MCF 10A (cell line): ENCODE results near the gene RETREG1. TPM values are rescaled to one million over a fixed set of nuclear protein-coding genes. Genes with fewer than 3 reads are reported as not detected.

Experiments
- BruUV-seq: library from RNA; stranded (reverse); fragments of 400-500 nt; replicated peaks from 2 replicates; lab custom pipeline; 2021; lab: Mats Ljungman, UMichigan
- CTCF ChIA-PET: fragments of 300-600 bp; sonication (Branson Sonifier 250); formaldehyde crosslinking; extraction: SDS; loops from one replicate; lab custom pipeline; 2021; ENCODE audit warnings: antibody characterized with exemption, inconsistent platforms; lab: Yijun Ruan, JAX
- POLR2A ChIA-PET: fragments of 300-600, 350-650 bp; sonication (Branson Sonifier 250); formaldehyde crosslinking; extraction: SDS; loops from one replicate; lab custom pipeline; 2020; ENCODE audit warnings: antibody characterized with exemption, inconsistent platforms; lab: Yijun Ruan, JAX
- DNase-seq: peaks from one replicate; pipeline ENCODE4 v3.0.0-alpha.2; 2018; ENCODE audit not compliant: unreplicated experiment
- H3K27ac Mint-ChIP-seq: one replicate; pipeline ENCODE4 v1.8.0; 2022; ENCODE audit warnings: mild to moderate bottlenecking, low read depth, mixed read lengths; ENCODE audit not compliant: unreplicated experiment
- H3K27me3 Mint-ChIP-seq: one replicate; pipeline ENCODE4 v1.8.0; 2022; ENCODE audit warnings: mixed read lengths; ENCODE audit not compliant: insufficient read depth, unreplicated experiment
- H3K36me3 Mint-ChIP-seq: one replicate; pipeline ENCODE4 v1.8.0; 2022; ENCODE audit warnings: mild to moderate bottlenecking, moderate library complexity, mixed read lengths; ENCODE audit not compliant: insufficient read depth, unreplicated experiment
- H3K4me1 Mint-ChIP-seq: one replicate; pipeline ENCODE4 v1.8.0; 2022; ENCODE audit warnings: mixed read lengths; ENCODE audit not compliant: insufficient read depth, unreplicated experiment
- H3K4me3 Mint-ChIP-seq: one replicate; pipeline ENCODE4 v1.8.0; 2022; ENCODE audit warnings: mild to moderate bottlenecking, moderate library complexity, mixed read lengths; ENCODE audit not compliant: unreplicated experiment
- H3K9me3 Mint-ChIP-seq: one replicate; pipeline ENCODE4 v1.8.0; 2022; ENCODE audit warnings: mixed read lengths; ENCODE audit not compliant: unreplicated experiment
- intact Hi-C: fragments of 100-400 bp; cut with micrococcal nuclease; formaldehyde crosslinking; loops from 2 replicates; pipeline ENCODE4 v1.14.1; 2022
- total RNA-seq: library from RNA; stranded (reverse); gene quantifications from 2 replicates; pipeline ENCODE4 v1.2.3, GENCODE V29; 2022
- TF ChIP-seq, protein P1 (sequence below): fragments of 200-600 bp; IDR thresholded peaks from one replicate; pipeline ENCODE4 v1.8.0; 2022; ENCODE audit warnings: antibody characterized with exemption, mild to moderate bottlenecking; ENCODE audit not compliant: unreplicated experiment

RETREG1 gene
- total RNA-seq, 1 experiment from 2014 or later: 4.9 TPM

DNA sequence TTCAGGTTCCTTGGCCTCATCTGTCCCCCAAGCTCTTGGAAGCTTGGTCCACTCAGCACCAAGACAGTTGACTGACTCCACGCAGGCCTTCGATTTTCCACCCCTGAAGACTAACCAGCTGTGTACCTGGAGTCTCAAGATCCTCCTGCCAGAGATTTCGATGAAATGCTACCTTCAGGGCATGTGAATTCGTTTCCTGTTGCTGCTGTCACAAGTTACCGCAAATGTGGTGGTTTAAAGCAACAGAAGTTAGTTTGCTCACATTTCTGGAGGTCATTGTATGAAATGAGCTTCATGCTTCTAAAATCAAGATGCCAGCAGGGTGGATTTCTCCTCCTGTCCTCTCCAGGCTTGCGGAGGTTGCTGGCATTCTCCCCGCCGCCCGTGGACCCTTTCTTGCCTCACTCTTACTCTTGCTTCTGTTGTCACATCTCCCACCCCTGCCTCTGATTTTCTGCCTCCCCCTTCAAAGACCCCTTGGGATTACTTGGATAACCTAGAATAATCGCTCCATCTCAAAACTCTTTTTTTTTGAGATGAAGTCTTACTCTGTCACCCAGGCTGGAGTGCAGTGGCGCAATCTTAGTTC, 27.6 kb upstream of the RETREG1 start:
- Mint-ChIP-seq H3K9me3 (peaks cover 7% of the 10 kb centered on the region), H3K4me3 (no peak overlapping the region), H3K27ac (no peak overlapping the region), H3K4me1 (no peaks in the 10 kb centered on the region), H3K36me3 (no peaks in the 10 kb centered on the region), H3K27me3 (peaks cover 6% of the 10 kb centered on the region)
- no TSS peak for BruUV-seq
- CTCF ChIA-PET: no interaction called here
- intact Hi-C loops: no loop called here
- POLR2A ChIA-PET: no interaction called here
- TF ChIP-seq, protein P1, sequence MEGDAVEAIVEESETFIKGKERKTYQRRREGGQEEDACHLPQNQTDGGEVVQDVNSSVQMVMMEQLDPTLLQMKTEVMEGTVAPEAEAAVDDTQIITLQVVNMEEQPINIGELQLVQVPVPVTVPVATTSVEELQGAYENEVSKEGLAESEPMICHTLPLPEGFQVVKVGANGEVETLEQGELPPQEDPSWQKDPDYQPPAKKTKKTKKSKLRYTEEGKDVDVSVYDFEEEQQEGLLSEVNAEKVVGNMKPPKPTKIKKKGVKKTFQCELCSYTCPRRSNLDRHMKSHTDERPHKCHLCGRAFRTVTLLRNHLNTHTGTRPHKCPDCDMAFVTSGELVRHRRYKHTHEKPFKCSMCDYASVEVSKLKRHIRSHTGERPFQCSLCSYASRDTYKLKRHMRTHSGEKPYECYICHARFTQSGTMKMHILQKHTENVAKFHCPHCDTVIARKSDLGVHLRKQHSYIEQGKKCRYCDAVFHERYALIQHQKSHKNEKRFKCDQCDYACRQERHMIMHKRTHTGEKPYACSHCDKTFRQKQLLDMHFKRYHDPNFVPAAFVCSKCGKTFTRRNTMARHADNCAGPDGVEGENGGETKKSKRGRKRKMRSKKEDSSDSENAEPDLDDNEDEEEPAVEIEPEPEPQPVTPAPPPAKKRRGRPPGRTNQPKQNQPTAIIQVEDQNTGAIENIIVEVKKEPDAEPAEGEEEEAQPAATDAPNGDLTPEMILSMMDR: no peak
- DNase-seq: no peak

DNA sequence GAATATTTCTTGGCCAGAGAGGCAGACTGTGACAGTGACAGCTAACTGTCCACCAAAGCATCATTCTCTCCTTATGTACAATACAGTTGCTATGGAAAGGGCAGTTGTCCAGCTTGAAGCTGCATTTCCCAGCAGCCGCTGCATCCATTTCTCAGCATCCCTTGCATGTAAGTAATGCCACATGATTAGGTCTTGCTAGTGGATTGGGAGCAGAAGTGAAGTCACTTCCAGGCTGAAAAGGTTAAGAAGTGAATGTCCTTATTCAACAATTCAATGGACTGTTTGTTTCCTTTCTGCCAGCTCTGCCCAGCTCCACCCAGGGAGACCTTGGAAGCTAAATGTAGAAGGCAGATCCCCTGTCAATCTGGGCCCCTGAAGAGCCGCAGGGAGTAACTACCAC, 26.1 kb upstream of the RETREG1 start:
- Mint-ChIP-seq H3K27me3 (peaks cover 11% of the 10 kb centered on the region), H3K36me3 (no peaks in the 10 kb centered on the region), H3K4me3 (no peak overlapping the region), H3K9me3 (peaks cover 4% of the 10 kb centered on the region), H3K4me1 (no peaks in the 10 kb centered on the region), H3K27ac (no peak overlapping the region)
- POLR2A ChIA-PET: interaction anchor here (0.7 kb wide), 1 partner anchor 28 kb away, joined by 3 read pairs; no protein-coding TSS in a partner anchor
- no peak for DNase-seq
- intact Hi-C loops: no loop called here
- no TSS peak for BruUV-seq
- CTCF ChIA-PET: interaction anchor here (0.7 to 1.1 kb wide), 2 partner anchors 17 to 83 kb away, joined by 3 read pairs; no protein-coding TSS in a partner anchor
- TF ChIP-seq, protein P1: no peak

DNA sequence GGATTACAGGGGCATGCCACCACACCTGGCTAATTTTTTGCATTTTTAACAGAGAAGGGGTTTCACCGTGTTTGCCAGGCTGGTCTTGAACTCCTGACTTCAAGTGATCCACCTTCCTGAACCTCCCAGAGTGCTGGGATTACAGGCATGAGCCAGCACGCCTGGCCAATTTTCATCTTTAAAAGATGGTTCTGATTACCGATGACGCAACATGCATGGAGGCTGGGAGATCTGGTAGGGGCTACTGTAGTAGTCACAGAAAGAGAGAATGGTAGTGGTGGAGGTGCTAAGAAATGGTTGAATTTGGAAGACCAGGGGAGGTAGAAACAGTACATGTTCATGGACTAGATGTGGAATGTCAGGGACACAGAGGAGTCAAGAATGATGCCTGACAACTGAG, 22.4 kb upstream of the RETREG1 start:
- no peak overlapping the region for H3K4me3 Mint-ChIP-seq
- peaks cover 11% of the 10 kb centered on the region for H3K27me3 Mint-ChIP-seq
- no TSS peak for BruUV-seq
- H3K36me3 Mint-ChIP-seq: no peaks in the 10 kb centered on the region
- no peaks in the 10 kb centered on the region for H3K4me1 Mint-ChIP-seq
- intact Hi-C loops: no loop called here
- TF ChIP-seq, protein P1: no peak
- DNase-seq: no peak
- POLR2A ChIA-PET: no interaction called here
- H3K27ac Mint-ChIP-seq: no peak overlapping the region
- CTCF ChIA-PET: no interaction called here
- H3K9me3 Mint-ChIP-seq: no peaks in the 10 kb centered on the region

DNA sequence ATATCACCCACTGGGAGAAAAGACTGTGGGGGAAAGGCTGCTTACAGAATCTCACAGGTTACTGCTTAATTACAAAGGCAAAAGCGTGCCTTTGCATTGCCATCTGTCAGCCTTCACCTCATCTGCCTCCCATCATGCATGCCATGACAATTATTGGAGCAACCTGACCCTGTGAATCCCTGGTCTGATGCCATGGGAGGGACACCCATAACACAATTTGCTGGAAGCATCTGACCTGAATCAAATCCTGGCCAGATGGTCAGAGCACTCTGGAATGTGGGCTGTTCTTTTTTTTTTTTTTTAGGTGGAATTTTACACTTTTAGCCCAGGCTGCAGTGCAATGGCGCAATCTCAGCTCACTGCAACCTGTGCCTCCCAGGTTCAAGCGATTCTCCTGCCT, 11.6 kb upstream of the RETREG1 start:
- Mint-ChIP-seq H3K4me1 (no peaks in the 10 kb centered on the region), H3K9me3 (no peaks in the 10 kb centered on the region), H3K4me3 (no peak overlapping the region), H3K36me3 (no peaks in the 10 kb centered on the region), H3K27ac (no peak overlapping the region), H3K27me3 (peaks cover 34% of the 10 kb centered on the region)
- POLR2A ChIA-PET: interaction anchor here (0.6 kb wide), 1 partner anchor 77 kb away, joined by 3 read pairs; no protein-coding TSS in a partner anchor
- intact Hi-C loops: no loop called here
- DNase-seq: no peak
- no TSS peak for BruUV-seq
- TF ChIP-seq, protein P1: no peak
- CTCF ChIA-PET: interaction anchor here (0.8 to 1.4 kb wide), 3 partner anchors 29 to 467 kb away, joined by 3 to 5 read pairs (median 3); no protein-coding TSS in a partner anchor
